HG02759 (cell line): ENCODE measurements around the gene C3orf18.

ENCODE experiments used
- ATAC-seq: cut with Tn5 transposase; IDR thresholded peaks from one replicate; pipeline ENCODE4 v1.9.1; 2021; ENCODE audit warnings: mild to moderate bottlenecking, moderate library complexity; ENCODE audit not compliant: unreplicated experiment

The C3orf18 gene

DNA sequence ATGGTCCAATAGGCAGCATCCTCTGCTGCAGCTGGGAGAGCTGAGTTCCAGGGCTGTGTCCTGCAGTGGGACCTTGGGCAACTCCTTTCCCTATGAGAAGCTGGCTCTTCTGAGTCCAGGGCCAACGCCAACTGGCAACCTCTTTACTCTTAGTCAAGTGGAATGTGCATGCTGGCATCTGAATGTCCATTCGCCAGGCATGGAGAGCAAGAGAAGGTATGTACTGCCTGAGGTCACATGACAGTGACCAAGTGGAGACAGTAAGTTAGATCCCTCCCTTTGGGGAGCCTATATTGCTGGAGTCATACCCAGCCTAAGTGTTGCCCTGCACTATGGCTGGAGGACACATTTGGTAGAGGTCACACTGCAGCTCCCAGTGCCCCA is 13.9 kb upstream of the C3orf18 start:
- no peak for ATAC-seq

DNA sequence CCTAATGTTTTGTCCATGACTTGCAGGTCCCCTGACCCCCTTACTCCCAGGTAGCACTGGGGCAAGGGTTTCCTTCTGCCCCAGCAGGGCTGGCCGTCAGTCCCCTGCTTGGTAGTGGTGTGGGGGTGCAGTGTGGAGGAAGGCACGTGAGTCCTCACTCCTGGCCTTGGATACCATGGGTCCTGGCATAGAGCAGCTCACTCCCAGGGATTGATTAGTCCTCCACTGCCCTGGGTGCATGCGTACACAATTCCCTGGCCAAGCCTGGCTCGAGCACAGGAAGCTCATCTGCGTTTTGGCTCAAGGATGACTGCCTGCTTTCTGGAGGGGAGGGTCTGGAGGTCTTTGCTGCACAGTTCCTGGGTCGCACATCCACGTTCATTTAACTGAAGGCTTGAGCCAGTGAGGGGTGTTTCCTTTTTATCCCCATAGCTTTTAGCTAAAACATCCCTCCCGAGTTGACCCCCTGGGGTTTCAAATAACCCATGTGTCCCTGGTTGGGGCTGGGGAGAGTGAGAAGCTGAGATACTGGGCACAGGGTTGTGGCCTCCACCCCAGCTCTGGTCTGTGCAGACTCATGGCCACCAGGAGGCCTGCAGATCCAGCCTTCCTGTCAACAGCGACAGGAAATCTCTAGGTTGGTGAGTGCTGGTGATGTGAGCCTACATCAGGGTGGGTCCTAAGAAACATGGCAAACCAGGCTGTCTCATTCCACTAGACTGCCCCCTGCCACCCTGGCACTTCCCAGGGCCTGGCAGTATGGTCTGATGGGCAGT is 13.3 kb upstream of the C3orf18 start:
- ATAC-seq: no peak

DNA sequence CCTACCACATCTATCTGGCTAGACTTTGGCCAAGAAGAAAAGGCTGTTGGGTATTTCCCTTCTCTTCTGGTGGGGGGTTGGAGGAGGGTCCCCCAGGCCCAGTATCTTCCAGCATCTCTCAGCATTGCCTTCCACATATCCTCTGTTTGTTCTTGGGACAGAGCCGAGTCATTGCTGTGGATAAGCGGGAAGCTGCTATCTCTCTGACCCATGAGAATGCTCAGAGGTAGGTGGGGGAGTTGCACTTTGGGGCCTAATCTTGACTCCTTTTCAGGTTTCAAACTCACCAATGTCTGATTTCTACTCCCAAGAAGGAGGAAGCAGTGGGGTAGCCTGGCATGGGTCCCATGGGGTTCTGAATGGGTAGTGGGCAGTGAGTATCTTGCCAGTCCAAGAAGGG is 9.8 kb upstream of the C3orf18 start:
- no peak for ATAC-seq

DNA sequence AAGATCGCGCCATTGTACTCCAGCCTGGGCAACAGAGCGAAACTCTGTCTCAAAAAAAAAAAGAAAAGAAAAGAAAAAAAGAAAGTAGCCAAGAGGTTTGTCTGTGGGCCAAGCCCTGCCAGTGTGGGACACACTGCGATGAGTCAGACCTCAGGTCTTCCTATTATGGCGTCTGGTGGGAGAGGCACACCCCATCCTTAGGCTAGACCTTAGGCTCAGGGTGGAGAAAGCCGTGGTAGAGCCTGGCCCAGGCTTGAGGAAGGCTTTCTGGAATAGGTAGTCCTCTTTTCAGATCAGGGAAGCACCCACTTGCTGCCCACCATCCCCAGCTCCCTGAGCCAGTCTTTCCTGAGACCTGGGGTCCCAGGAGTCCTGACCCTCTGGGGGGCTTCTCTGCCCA is 7.8 kb upstream of the C3orf18 start:
- no peak for ATAC-seq

DNA sequence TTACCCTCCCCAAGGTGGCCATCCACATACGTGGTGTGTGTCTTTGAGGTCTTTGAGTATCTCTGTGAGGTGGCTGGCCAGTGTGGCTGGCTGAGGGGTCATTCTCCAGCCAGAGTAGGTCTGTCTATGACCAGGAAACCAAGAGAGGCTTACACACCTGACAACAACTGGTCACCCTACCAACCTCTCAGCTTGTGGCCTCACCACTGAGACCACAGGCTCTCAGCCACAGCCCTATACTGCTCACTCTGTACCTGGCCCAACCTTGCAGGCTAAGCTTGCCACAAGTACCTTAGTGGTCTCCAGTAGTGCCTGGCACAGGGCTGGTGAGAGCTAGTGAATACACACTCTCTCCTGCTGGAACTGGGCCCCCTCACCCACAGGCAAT is 6.9 kb upstream of the C3orf18 start:
- no peak for ATAC-seq

DNA sequence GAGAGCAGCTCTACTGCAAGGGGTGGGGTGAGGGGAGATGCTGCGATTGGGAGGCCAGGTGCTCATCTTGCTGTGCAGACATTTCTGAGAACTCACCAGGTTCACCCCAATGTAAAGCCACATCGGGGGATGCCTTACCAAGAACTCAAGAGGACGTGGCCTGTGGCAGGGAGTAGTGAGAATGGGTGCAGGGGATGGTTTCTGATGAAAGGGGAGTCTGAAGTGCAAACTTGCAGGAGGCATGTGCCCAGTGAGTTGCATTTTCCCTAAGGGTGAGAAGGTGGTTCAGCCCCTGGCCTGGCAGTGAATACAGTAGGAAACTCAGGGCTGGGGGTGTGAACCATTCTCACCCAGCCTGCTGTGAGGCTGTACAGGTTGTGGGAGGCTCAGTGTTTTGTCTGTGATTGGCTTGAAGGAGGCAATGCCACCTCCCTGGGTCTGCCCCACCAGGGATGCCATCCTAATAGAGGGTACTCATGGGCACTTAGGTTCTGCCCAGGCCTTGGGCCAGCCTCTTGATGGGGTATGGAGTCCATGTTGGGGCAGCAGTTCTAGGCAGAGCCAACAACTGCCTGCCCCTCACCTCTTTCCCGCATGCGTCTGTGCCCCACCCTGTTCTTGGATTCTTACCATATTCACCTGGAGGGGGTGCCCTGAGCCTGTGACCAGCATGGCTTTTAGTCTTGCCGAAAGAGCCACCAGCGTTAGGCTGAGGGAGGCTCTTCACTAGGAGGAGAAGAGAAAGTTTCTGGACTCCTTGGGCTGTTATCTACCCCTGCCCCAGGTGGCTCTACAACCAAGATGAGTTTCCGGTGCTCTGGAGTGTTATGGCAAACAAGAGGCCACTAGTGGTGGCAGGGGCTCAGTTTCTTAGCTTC is 6.3 kb upstream of the C3orf18 start:
- ATAC-seq: no peak

DNA sequence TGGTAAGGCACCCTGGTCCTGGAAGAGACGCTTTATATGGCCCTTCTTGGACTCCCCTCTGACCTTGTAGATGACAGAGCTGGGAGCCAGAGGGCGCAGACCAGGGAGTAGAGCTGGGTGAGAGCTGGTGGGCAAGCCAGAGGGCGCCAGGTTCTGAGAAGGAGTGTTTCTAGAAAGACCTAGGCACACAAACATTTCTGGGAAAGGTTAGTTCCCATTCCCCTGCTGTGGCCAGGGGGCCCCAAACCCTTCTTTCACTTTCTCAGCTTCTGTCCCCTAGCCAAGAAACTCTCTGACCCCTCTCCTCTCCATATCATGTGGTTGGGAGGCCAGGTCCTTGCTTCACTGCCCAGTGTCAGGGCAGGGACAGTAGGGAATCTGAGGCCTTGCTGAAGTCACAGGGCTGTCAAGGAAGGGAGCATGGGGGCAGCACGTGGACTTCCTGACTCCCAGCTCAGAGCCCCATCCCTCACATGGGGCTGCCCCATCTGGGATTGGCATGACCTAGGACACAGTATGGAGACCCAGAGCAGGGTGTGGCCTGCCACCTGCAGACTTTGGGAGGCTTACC is 5.3 kb upstream of the C3orf18 start:
- no peak for ATAC-seq

DNA sequence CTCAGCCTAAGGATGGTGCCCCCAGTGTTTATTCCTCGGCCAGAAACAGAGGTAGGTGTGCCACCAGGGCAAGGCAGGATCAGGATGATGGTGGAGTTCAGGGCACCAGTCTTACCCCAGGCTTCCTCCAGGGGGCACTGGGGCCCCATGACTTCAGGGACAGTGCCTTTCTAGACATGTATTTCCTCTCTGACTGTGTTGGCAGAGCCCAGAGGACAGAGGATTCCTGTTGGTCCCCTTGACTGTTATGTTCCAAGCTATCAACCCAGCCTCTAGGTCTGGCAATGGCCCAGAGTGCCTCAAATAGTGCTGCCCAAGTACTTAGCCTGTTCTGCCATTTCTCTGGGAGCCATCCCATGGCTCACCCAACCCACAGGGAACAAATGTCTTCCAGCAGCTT is 4.6 kb upstream of the C3orf18 start:
- no peak for ATAC-seq

DNA sequence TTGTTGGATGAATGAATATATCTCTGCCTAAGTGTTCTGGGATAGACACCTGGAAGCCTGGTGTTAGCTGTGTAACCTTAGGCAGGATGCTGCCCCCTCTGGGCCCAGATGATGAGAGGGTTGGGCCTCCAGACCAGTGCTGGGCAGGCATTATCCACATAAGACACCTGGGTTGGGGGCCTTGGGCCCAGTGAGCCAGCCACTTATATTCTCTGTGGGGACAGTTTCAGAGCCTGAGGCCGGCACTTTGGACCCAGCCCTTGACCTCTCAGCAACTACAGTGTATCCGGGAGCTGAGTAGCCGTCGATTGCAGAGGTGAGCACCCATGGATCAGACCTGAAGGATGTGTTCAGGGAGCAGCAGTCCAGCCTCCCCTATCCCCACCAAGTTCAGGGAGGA is 3.9 kb upstream of the C3orf18 start:
- ATAC-seq: no peak

DNA sequence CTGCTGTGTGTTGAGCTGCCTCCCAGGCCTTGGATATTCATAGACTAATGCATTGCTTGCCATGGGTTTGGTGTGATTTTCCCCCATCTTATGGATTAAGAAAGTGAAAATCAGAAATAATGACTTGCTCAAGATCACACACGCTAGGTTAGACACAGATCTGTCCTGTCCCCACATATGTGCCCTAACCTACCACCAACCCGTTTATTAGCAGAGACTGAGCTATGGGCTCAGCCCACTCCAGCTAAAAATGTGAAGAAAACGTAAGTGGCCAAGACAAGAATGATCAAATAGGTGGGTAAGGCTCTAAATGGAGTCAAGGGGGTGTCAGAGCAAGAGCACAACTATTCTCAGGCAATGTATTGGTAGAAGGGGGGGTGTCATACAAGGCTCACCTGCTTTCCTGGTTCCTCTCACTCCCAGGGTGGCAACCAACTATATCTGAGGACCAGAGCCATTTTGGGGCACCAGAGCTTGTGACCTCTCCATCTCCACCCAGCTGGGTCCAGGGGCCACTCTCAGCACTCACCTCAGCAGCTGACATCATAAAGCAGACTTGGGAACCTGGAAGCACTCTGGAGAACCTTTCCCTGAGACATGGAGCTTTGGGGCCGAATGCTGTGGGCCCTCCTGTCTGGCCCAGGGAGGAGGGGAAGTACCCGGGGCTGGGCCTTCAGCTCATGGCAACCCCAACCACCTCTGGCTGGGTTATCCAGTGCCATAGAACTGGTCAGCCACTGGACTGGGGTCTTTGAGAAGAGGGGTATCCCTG is 3.1 kb upstream of the C3orf18 start:
- ATAC-seq: no peak

DNA sequence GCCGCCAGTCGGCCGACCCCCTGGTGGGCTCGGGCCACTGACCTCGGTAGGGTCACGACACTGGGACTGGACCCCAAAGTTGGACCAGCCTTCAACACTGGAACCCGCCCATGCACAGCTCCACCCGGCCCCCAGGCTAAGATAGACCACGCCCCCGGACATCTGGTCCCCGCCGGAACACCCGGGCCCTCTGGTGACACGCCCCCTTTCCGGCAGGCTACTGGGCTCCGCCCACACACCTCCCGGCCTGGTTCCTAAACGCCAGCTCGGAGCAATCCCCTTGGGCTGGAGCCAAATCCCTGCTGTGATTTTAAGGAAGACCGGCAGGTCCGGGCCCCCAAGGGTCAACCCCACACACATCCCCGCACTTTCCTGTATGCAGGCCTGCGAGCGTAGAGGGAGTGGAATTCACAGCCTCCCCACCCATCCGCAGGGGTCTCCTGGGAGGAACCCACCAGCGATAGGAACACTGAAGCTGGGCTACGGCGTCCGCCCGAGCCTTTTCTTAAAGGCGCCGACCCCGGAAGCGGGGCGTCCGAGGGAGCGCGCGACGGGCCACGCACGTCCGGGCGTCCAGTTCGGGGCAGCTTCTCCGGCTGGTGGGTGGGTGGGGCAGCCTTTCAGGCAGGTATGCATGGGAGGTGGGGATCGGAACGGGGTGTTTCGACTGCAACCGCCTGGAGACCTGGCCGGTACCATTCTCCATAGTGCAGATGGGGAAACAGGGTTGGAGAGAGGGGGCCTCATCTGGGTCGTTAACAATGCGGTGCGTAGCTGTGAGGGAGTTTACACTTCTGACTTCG is 1.6 kb upstream of the C3orf18 start, which contains the start of gene HEMK1:
HEMK1 (plus strand) TSS at position 576 of the 803 bp plus-strand sequence. CDS start 1,583 bp downstream, outside the sequence.
- ATAC-seq: peak; percentile 64

DNA sequence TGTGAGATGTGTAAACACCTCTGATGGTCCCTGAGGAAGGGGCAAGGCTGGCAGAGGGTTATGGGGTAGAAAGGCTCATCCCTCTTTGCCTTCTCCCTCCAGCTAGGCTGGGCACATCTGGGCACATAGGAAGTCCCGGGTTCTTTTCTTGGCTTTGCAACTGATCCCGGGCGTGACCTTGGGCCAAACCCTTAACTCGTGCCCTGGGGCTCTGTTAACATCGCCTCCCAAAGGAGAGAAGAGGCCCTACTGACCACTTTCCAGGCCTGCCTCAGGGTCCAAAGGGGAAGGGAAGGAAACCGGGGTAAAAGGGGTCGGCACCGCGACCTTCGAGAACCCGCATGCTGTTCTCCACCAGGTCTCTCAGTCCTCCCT is 549 bp downstream of the C3orf18 start:
- ATAC-seq: no peak

DNA sequence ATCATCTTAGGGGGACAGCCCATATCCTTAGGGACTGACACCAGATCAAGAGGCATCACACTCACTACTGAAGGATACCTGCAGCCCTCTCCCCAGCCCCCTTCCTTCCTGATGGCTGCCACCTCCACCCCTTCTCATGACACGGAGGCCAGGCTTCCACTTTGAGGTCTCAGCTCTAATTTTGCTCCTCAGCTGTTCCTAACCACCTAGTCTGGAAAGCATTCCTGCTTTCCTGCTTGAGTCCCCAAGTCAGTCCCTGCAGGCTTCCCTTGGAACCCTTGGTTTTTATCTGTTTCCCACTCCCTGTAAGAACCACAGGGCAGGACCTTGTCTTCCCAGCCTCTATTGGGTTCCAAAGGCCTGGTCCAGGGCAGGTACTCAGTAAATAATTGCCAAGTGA is 3.2 kb downstream of the C3orf18 start:
- ATAC-seq: no peak

DNA sequence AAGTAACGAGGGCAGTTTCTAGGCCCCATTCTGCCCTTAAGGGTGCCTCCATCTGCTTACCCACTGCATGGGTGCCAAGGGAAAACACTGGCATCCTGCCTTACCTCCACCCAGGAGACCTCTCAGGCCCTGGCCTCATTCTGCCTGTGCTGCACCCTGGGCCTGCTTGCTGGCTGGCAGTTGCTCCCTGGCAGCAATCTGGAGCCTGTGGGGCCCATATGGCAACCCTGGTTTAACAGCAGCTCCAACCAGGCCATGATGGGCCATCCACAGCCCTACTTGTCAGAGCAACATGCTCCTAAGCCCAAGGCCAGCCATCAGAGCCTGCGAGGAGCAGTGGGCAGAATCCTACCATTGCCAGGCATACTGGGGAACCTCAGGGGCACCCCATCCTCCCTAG is 3.7 kb downstream of the C3orf18 start:
- ATAC-seq: no peak

DNA sequence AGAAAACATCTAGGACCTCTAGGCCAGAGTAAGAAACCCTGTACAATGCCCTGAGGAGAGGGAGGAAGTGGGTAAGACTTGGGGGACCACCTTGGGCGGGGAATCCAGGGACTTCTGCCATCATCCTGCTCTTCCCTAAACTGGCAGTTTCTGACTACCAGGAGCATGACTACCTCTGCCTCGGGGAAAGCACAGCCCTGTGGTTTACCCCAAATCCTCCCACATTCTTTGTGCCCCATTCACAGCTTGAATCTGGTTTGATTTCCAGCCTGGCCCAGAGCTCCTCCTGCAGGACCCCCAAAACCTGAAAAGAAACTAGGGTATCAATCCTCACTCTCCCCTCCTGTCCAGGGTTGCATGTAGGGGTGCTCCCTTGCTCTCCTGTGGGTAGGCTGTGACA is 4.7 kb downstream of the C3orf18 start:
- ATAC-seq: no peak

DNA sequence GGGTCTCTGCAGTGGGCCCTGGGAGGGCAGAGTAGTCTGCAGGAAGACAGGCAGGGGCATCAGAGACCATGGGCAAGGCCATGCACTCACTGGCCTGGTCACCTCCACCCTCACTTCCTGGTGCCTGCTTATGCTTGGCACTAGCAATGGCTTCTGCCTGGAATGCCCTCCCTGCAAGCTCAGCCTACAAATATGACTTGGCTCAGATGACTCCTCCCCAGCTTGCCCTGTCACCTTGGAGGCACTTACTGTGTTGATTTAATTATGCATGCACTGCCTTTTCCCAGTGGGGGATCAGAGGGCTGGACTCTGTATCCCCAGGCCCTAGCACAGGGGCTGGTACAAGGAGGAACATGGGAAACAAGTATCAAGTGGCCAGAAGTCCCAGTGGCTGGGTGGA is 7.8 kb downstream of the C3orf18 start:
- no peak for ATAC-seq

DNA sequence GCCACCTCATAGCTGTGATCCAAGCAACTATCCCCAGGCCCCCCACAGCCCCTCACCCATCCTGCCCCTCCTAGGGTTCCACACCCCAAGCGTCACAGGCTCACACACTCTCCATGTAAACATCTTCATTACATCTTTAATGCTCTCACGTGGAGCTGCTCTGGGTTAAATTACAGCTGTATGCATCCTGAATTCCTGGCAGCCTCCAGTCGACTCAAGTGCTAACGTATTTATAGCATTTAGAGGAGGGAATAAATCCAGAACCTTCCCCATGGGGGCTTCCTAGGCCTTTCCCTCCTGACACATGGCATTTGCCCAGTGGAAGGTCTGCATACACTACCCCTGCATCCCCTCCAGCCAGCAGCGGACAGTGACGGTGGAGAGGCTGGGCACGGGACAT is 9.6 kb downstream of the C3orf18 start:
- no peak for ATAC-seq

DNA sequence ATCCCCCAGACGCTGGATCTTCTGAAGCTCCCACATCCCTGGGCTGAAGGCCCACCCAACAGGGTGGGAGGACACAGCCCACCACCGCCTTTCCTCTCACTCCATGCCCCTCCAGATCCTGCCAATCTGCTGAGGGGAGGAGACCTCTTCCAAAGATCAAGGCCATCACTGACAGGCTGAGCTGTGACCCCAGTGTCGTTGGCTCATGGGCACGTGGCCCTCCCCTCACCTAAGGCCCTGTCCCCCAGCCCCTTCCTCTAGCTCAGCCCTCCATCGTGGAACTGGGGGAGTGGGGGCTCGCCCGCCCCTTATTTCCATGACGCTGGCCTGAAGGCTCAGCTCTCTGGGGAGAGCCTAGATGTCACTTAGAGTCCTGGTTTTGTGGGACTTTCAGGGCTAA is 10.4 kb downstream of the C3orf18 start:
- ATAC-seq: no peak

DNA sequence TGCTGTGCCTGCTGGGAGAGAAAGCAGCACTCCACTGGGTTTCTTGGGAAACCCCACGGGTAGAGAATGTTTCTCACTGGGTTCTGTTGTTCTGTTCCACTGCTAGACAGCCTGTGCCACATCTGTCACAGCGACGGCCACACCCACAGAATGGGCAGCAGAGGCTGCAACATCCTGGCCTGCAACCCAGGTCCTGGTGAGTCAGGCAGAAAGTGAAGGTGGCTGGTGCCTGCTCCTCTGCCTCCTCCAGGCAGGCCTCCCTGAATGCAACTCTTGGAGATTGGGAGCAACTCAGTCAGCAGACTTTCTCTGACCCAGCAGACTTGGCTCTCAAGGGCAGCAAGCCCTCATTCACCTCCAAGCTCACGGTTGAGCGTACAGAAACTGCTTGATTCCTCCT is 13.0 kb downstream of the C3orf18 start:
- no peak for ATAC-seq

DNA sequence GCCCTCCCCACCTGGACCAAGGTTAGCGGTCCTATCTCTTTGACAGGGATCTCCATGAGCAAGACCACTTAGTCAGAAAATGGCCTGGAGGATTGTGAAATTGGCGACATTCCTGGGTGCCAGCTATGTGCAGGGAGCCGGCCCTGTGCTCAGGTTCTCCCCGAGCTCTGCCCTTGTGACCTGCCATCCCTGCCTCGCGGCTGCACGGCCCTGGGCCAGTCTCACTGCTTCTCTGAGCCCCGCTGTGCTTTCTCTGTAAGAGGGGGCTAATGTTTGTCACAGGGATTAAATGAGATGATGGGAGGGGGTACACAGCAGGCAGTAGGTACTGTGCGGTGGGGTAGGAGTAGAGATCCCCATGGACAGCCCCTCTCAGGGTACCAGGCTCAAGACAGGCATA is 14.9 kb downstream of the C3orf18 start:
- no peak for ATAC-seq
